AG09319 (cell line): ENCODE data around the gene CHD2.
"Not testable (repeated sequence)": the region's sequence is repeated elsewhere in the genome, so short reads cannot be mapped to it uniquely, and the experiment has no call there.

Experiments
- DNase-seq: peaks from one replicate; pipeline ENCODE4 v3.0.0-alpha.2; 2010; ENCODE audit warnings: low read depth; ENCODE audit errors: extremely low read depth
- TF ChIP-seq, protein P1 (sequence below): IDR thresholded peaks from 2 replicates; pipeline ENCODE4 v1.5.1; 2011; ENCODE audit warnings: low read depth, mild to moderate bottlenecking, inconsistent platforms, low read length, moderate library complexity

Gene CHD2

DNA sequence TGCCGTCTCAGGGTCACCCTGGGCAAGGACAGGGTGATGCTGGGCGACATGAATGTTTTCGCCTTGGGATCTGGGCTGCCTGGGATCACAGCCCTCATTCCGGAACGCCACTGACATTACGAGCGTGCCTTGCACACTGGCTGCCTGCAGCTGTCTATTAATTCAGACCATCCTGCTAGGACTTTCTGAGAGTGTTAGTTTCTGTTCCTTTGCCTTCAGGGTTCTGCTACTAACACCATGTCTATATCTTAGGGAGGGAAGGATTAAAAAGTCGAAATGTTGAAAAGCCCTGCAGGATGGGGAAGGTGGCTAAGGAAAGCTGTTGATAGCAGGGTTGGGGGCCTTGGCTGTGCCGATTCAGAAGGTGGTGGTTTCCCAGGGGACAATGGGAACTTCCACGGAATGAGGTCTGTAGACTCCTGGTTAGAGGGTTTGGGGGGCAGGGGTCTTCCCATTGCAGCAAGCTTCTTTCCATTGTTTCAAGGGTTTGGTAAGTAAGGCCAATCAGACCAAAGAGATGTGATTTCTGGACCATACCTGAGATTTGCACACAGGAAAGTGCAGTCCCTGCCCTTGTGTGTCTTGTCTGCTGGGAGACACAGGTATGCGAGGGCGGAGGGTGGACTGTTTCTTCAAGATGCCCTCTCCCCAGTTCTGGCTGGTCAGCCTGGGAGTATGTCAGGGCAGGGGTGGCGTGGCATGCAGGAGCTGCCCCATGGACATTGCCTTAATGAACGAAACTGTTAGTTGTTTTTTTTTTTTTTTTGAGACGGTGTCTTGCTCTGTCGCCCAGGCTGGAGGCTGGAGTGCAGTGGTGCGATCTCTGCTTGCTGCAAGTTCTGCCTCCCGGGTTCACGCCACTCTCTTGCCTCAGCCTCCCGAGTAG lies 137.9 kb downstream of the CHD2 start:
- TF ChIP-seq, protein P1, sequence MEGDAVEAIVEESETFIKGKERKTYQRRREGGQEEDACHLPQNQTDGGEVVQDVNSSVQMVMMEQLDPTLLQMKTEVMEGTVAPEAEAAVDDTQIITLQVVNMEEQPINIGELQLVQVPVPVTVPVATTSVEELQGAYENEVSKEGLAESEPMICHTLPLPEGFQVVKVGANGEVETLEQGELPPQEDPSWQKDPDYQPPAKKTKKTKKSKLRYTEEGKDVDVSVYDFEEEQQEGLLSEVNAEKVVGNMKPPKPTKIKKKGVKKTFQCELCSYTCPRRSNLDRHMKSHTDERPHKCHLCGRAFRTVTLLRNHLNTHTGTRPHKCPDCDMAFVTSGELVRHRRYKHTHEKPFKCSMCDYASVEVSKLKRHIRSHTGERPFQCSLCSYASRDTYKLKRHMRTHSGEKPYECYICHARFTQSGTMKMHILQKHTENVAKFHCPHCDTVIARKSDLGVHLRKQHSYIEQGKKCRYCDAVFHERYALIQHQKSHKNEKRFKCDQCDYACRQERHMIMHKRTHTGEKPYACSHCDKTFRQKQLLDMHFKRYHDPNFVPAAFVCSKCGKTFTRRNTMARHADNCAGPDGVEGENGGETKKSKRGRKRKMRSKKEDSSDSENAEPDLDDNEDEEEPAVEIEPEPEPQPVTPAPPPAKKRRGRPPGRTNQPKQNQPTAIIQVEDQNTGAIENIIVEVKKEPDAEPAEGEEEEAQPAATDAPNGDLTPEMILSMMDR: no peak
- DNase-seq: no peak

DNA sequence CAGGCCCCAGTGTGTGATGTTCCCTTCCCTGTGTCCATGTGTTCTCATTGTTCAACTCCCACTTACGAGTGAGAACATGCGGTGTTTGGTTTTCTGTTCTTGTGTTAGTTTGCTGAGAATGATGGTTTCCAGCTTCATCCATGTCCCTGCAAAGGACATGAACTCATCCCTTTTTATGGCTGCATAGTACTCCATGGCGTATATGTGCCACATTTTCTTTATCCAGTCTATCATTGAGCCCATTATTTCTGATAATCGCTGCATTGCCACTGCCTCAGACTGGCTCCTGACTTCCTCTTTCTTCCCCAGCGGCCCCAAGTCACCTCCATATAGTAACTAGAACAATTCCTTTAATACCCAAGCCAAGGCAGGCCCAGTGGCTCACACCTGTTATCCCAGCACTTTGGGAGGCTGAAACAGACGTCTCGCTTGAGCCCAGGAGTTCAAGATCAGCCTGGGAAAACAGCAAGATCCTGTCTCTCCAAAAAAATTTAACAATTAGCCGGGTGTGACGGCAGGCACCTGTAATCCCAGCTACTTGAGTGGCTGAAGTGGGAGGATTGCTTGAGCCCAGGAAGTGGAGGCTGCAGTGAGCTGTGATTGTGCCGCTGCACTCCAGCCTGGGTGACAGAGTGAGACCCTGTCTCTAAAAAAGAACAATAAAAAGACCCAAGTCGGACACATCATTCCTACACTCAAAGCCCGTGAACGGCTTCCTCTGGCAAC lies 139.6 kb downstream of the CHD2 start:
- DNase-seq: not testable (repeated sequence)

DNA sequence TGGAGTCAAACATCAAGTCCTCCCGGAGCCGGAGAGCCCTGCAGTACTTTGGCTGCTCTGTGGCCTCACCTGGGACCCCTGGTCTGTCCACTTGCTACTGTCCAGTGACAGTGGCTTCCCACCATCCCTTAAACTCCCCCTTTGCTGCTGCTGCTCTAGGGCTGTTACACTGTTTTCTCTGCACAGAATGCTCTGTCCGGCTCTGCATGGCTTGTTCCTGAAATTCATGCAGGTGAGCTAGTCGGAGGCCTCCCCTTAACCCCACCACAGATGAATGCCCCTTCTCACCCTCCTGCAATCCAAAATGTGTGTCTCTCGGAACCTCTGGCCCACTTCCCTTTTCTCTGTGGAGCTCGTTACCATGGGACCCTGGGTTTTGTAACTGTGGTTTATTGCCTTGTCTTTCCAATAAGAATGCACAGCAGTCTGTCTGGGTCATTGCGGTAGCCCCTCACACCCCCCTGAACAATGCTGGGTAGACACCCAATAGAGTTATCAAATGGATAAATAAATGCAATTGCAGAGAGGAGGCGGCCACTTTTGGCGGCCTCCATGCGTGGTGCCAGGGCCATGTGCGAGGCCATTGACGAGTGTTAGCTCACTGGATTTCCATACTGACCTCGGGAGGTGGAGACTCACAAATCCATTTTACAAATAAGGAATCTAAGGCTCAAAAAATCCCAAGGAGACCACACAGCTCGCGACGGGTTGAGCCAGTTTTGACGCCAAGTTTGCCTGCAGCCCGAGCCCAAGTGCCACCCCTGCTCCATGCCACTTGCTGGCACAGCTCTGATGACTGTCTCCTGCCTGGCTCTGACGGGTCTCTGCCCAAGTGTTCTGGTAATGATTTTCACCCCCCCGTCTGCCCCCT lies 140.4 kb downstream of the CHD2 start:
- TF ChIP-seq, protein P1: no peak
- DNase-seq: no peak

DNA sequence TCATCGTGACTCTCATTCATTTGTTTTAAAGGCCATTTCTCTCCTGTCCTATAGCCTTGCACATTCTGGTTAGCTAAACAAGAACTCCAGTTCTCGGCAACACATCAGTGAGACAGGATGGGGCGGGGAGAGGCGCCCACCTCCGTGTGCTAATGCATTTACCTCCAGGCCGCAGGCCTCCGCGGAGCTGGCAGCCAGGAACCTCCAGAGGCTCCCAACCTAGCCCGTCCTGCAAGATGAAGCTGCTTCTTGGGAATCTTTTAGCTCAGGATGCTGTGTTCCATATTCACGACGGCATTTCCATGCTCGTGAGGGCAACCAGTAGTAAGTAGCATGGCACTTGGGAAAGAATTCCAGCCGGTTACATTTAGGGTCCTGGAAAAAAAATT lies 141.0 kb downstream of the CHD2 start:
- no peak for DNase-seq
- TF ChIP-seq, protein P1: no peak

DNA sequence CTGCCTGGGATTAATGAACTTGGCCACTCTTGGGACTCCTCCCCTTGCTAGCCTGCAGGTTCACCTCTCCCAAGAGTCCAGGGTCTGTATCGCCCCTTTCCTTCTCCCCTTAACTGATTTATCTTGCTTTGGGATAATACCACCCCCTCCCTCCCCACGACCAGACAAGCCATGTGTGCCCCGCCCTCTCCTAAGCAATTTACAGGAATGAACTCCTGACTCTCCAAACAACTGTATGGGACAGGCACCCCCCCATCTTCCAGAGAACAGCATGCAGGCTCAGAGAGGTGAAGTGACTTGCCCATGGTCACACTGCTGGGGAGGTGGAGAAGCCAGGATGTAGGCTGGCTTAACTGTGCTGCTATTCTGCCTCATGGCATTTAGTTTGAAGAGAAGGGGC lies 142.1 kb downstream of the CHD2 start:
- no peak for DNase-seq
- TF ChIP-seq, protein P1: no peak

DNA sequence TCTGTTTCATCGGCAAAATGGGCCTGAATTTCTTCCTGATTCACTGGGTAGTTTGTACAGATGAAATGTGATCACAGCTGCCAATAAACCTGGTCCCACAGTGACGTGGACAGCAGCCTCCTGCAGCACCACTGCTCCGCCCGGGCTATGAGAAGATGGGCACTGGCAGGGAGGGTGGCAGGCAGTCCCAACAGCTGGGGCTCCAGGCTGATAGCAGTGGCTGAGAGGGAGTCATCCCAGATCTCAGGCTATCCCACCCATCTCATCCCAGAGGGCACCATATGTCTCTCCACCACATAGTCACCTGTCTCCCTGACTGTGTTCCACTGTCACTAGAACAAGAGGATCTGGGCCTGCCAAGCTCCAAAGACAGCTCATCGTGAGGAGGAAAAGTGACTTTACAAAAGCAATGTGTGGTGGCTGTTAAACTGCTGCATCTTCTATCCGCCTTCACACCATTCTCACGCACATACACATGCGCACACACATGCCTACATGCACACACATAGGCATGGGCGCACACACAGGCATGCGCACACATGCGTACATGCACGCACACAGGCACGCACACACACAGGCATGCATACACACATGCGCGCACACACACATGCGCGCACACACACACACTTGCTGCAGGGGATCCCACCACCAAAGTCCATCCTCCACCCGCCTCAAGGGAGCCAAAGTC lies 142.7 kb downstream of the CHD2 start:
- TF ChIP-seq, protein P1: no peak
- DNase-seq: no peak
